HG02852 (cell line): Measurements from ENCODE around the gene BRAT1.
"Not testable (repeated sequence)": the region's sequence is repeated elsewhere in the genome, so short reads cannot be mapped to it uniquely, and the experiment has no call there.

Source experiments
- ATAC-seq: cut with Tn5 transposase; IDR thresholded peaks from one replicate; pipeline ENCODE4 v1.9.1; 2021; ENCODE audit warnings: mild to moderate bottlenecking, moderate library complexity; ENCODE audit not compliant: unreplicated experiment

BRAT1 gene

DNA sequence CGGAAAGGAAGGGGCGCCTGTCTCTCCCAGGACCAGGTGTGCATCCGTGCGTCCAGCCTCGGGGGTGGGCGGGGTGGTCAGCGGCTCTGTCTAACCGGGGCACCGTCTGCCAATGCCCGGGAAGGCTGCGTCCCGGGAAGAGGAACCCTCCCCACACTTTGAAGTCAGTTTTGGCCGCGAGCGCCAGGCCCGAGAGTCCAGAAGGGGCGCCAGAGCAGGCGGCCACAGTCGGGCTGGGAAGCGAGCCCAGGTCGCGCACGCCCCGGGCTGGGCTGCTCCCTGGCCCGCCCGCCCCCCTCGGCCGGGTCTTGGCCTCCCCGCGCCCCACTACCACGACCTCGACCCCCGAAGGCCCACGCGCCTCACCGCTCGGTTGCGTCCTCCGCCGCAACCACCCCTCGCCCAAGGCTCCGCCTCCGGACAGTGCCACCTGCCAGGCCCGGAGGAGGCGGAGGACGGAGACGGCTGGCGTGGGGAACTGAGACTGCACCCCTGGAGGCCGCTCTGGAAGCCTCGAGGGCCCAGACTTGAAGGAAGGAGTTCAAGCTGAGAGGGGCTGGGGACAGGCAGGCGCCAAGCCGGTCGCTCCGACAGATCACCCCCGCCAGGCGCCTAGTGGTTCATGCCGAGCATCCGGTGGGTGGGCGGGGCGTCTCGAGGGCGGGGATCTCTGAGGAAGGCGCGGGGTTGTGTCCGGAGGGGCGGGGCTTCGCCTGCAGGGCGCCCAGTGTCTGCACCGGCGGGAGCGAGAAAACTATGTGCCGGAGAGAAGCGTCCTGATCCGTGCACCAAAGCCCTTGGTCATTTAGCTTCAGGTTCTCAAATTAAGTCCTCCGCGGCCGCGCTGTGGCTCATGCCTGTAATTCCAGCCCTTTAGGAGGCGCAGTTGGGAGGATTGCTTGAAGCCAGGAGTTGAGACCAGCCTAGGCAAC is at the start of gene BRAT1:
TSS of gene BRAT1 (minus strand) at position 404 of the 932 bp plus-strand sequence. CDS start 1,093 bp downstream, outside the sequence.
- ATAC-seq, result peak; percentile 74

DNA sequence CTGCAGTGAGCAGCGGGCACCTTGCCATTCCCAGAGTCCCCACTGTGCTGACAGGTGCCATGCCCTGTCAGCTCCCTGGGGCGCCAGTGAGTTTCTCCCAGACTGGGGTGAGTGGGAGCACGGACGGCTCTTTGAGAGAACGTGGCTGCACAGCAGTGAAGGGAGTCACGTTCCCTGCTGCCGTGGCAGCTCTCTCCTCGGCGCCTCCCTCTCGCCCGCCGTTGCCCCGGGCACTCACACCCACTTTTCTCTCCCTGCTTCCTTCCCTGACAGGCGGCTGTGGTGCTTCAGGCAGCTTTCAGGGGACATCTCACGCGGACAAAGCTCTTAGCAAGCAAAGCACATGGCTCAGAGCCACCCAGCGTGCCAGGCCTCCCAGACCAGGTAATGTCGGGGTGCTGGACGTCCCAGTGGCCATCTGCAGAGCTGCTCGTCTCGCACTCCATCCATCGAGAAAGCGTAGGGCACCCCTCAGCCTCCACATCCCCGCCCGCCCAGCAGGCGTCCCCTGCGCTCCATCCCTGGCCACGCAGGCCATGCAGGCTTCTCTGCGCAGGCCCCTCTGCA is 49.4 kb upstream of the BRAT1 start:
- no peak for ATAC-seq

DNA sequence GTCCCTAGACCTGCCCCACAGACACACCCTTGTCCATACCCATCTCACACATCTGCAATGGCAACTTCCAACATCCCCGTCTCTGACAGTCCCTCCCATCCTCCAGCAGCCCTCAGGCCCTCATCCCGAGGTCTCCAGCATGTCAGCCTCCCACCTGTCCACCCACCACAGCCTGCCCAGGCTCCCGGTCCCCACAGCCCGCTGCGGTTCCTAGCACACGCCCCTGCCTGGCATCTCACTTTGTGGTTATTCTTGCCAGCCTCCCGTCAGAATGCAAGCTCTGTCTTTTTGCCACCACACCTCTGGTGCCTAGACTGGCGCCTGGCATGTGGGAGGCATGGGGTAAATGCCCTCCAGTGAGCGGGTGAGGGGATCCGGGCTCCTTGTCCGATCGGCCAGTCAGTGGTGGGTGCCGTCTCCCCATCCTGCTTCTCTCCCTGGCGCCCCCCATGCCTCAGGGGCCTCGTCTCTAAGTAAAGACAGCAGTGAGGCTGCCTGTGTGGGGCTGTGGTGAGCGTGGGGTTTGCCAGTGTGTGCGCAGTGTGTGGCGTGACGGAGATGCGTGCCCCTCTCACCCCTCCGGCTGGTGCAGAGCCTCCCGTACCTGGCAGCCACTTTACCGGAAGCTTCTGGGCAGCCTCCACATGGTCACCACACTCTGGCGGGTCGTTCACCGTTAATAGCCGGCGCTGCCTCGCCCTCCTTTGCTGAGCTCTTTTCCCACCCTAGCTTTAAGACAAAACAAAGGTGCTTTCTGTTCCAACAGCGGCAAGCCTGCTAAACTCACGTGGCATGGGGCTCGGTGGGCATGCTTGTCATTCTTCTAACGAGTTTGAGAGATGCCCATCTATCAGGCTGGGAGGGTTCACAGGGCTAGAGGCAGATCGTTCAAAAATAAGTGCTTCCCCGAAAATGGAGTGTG is 48.0 kb upstream of the BRAT1 start:
- no peak for ATAC-seq

DNA sequence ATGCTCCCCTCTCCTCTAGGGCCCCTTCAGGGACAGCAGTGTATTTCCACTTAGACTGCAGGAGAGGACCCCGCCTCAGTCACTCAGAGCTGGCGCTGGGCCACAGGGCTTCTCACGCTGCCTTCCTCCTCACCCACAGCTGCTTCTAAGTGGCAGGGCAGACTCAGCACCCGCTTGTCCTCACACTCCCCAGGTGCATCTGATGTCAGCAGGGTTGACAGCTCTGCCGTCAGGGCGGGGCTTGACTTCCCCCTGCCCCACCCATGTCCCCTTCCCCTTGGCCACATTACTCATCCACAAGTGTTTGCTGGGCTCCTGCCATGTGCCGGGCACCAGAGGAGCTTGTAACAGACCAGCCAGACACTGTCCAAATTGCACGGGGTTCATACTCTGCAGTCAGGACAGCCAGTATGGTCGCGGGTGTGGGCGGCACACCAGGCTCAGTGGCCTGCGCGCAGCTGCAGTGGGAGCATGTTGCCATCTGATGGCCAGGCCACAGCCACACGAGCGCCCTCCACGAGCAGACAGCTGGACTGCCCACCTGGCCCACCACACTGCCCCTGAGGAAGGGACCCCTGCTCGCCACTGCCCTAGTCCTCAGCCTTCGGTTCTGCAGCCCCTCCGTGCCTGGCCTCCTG is 47.2 kb upstream of the BRAT1 start:
- ATAC-seq, result no peak

DNA sequence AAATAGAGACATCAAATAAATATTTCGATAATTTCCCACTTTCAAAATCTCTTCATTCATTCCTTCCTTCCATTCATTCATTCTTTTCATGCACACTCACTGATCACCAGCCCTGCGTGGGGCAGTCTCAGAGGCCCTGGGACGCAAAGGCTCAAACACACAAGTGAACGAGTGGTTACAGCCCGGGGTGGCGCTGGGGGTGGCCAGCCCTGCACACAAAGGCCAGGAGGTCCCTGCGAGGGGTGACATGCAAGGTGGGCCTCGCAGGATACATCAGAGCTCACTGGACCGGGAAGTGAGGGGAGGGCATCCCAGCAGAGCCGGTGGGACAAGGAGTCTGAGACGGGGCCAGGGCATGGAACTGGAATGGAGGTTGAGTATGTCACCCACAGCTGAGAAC is 46.6 kb upstream of the BRAT1 start:
- no peak for ATAC-seq

DNA sequence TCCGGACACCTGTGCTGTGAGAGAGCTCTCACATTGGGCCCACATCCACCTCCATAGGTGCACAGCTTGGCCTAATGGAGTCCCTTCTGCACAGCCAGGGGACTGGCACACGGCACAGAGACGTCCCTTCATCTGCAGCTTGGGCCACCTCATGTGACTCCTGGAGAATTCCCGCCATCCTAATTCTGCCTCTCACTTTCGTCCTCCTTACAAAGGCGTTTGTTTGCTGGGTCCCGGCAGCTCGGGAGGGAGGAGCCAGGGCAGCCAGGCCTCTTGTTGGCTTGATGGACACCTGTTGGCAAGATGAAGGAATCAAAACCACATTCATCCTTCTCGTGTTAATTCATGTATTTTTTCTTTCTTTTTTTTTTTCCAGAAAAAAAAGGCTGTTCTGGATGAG is 45.7 kb upstream of the BRAT1 start:
- ATAC-seq, result no peak

DNA sequence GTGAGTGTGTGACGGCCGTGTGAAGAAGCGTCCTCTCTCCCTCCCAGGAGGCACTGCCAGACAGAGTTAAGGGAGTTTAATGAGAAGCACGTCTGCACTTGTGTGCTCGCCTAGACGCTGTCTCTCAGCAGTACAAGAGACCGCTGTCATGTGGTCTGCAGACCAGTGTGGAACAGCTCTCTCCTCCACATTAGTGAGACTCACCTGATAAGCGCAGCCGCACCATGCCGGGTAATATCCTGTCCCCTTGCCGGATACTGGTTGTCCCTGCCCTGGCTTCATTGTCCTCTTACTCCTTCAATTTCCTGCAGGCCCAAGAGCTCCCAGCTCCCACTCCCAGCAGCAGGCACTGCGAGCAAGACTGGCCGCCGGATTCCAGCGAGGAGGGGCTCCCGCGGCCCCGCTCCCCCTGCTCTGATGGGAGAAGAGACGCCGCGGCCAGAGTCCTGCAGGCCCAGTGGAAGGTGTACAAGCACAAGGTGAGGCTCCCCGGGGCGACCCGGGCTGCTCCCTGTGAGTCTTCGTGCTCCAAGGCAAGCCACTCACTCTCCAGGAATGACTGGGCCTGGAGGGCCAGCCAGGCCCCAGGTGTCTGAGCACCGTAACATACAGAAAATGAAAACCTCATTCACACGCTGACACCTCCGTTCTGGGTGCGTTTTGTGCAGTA is 43.0 kb upstream of the BRAT1 start:
- no peak for ATAC-seq

DNA sequence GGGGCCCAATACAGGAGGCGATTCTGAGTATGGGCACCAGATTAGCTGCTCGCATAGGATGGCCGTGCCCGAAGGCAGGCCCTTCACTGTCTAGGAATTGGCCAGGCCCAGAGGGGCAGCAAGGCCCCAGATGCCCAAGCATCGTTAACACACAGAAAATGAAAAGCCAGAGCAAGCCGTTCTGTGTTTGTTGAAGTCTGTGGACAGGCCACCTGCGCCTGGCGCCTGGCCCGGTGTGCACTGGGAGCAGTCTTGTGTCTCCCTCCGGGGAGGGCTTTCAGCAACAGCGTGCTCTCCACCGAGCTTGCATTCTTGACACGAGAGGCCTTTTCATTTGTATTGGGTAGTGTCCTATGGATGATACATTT is 41.9 kb upstream of the BRAT1 start:
- ATAC-seq, result no peak

DNA sequence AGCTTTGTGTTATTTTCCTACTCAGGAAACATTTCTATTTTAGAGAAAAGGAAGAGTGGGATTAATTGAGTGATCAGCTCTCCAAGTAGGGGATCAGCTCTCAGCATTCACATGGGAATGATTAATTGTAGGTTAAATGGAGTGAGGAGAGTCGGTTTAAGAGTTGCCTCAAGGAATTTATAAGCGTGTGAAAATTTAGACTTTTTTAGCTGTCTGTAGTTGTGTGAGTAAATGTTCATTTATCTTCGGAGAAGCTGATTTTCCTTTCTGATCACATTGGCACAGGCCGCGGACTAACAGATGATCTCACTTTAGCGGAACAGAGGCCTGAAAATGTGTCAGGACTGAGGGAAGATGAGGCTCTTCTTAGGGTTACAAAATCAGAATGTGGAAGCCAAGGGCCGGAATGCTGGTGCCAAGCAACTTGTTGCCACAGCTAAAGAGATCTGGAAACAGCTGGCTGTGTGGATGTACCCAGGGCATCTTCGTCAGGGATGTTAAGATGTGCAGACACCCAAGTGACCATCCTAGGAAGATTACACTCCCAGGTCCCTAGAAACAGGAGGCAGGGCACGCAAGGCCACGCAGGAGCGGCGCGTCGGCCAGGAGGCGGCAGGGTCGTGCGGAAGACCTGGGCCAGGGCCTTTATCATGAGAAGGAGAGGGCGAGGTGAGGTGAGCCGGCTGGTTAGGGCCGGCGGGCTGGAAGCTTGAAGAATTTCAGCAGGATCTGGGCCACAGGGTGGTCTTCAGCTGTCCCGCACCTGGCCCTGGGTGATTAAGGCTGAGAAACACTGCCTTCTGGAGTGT is 41.3 kb upstream of the BRAT1 start:
- ATAC-seq, result no peak

DNA sequence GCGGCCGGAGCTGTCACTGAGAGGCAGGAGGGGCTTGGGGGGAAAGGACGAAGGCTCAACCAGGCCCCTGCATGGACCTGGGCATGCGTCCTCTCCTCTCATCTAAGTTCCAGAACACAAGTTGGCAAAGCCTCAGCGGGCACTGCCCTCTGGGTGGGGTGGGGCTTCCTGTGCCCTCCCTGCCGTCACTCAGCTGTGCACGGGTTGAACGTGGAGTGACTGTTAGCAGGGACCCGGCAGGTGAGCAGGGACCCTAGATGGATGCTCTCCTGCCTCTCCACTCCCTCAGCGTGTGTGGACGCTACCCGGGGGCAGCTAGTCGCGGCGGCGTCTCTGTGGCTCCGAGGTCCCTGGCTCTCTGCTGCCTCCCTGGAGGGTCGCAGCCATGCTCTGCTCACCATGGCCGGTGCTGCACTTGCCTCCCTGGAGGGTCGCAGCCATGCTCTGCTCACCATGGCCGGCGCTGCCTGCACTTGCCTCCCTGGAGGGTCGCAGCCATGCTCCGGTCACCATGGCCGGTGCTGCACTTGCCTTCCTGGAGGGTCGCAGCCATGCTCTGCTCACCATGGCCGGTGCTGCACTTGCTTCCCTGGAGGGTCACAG is 40.0 kb upstream of the BRAT1 start:
- ATAC-seq, result no peak

DNA sequence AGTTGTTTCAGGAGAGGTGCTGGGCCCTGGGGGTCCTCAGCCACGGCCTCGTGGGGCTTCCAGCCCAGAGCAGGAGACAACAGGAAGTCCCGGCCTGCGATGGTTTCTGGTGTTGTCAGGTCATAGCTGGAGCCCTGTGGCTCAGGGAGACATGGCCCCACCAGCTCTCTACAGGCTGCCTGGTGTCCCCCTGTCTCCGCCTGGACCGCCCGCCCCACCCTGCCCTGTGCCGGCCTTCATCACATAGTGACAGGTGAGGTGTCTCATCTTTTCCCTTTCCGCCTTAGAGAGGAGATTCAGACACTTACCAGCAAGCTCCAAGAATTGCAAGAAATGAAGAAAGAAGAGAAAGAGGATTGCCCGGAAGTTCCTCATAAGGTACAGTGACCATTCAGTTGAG is 39.3 kb upstream of the BRAT1 start:
- ATAC-seq, result no peak

DNA sequence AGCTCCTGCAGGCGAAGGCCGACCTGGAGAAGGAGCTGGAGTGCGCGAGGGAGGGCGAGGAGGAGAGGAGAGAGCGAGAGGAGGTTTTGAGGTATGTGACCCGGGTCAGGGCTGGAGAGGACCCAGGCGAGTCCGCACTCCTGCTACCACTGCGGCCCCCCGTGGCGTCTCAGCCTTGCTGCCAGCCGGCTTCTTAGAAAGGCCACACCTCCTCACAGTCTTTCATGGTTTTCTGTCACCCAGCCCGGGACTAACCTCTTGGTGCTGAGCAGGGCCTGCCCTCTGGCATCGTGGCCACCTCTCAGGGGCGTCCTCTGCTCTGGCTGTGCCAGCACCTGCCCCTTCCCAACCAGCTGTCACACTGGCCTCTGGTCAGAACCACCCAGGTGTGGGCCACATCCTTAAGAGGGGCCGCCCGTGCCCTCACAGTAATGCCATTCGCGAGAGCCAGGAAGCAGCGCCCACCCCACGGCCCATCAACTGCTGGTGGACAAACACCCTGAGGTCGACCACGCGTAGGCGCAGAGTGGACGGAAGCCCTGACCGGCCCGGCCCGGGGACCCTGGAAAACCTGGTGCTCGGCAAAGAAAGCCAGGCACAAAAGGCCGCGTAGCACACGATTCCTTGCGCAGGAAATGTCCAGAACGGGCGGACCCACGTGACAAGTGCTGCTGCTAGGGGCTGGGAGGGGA is 37.9 kb upstream of the BRAT1 start:
- no peak for ATAC-seq

DNA sequence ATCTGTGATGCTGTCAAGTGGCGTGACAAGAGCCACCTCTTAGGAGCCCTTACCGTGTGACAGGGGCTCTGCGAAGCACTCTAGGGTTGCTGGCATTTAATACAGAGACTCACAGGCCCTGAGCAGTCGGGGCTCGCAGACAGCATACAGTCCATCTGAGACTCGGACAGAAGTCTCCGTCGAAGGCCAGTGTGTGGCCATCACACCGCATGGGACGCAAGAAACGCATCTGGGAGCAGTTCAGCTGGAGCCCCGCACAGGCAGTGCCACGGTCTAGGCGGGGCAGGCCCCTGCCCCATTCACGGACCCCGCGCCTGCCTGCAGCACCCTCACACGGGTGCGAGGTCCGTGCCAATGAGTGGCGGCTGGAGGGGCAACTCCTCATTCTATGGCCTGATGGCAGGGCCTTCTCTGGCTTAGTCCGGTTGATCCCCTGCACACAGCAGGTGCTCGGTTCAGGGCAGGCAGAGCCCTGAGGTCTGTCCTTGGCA is 37.1 kb upstream of the BRAT1 start:
- ATAC-seq, result no peak

DNA sequence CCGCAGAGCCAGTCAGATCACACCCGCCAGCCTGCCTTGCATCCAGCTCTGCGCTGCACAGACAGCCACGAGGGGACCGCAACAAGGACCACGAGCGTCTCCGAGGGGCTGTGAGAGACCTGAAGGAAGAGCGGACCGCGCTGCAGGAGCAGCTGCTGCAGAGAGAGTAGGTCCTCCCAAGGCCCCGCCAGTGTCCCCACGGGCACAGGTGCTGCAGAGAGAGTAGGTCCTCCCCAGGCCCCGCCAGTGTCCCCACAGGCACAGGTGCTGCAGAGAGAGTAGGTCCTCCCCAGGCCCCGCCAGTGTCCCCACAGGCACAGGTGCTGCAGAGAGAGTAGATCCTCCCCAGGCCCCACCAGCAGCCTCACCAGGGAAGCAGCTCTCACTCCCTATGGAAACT is 34.6 kb upstream of the BRAT1 start:
- ATAC-seq, result not testable (repeated sequence)

DNA sequence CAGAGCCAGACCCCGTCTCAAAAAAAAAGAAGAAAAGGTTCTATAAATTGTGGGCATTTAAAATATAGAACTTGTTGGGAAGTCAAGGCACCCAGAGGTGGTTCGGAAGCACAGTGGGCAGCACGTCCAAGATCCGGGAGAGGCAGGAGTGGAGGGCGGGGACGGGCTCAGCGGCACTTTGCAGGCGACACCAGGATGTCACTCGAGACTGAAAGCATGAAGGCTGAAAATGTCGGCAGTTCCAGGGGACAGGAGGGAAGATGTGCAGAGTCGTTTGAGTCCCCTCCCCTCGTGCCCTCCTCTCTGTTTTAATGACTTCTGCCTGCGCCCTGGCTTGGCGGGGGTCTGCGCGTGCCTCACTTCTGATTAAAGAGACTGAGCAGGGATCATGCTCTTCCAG is 34.0 kb upstream of the BRAT1 start:
- no peak for ATAC-seq

DNA sequence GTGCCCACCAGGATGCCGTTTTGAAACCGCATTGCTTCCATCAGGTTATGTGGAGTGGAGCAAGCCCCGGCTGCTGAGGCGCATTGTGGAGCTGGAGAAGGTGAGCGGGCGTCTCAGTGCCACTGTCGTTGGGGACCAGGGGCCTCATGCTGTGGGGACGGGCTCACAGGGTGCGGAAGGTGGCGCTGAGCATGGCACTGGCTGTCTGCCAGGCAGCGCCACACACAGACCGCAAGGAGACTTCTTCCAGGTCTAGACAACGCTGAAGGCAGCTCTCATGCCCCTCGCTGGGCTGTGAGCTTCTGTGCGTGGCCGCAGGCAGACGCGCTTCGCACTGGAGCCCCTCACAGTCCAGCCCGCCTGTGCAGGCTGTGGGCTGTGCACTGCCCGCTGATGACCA is 32.5 kb upstream of the BRAT1 start:
- no peak for ATAC-seq

DNA sequence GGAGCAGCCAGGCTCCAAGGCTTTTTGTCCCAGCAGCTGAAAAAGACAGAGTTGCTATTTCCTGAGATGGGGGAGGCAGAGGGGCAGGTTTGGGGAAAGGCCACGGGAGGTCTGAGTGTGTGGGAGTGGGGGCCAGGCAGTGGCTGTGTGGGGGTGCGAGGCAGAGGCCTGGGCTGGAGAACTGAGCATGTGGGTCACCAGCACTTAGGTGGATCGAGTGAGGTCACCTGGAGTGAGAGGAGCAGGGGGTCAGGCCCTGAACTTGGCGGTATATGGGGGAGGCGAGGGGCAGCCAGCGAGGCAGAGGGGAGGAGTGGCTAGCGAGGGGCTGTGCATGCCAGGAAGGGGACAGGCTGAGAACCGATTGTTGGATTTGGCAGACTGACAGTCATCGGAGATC is 31.8 kb upstream of the BRAT1 start:
- ATAC-seq, result no peak

DNA sequence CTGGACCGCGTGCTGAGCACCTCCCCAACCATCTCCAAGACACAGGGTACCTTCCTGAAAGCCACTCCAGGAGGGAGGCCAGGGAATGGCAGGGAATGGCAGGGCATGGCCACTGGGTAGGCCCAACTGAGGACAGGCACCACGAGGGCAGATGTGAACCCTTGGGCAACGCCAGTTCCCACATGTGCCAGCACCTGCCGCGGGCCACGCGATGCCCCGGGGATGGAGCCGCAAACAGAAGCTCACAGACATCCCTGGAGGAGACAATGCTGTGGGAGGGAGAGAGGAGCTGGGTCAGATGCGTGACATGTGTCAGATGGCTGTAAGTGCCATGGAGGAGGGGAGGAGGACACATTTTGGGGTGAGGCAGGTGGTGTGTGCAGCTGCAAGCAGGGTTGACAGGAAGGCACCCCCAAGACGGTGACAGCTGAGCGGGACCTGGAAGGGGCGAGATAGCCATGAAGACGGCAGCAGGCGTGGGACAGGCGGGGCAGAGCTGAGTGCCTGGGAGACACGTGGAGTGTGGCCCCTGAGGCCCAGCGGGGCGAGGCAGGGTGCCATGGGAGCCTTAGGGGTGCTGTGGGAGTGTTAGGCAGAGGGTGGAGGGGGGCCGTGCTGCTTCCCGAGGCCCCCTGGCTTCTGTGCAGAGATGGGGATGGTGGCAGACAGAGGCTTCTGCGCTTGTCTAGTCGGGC is 31.1 kb upstream of the BRAT1 start:
- ATAC-seq, result no peak
